Fibroblast of lung (primary cell): ENCODE measurements around the gene RCBTB1. TPM values are rescaled to one million over a fixed set of nuclear protein-coding genes. Genes with fewer than 3 reads are reported as not detected.

Experiments used
- DNase-seq, 2 donors: peaks; one replicate each; pipeline versions ENCODE4 v3.0.0 to v3.0.0-alpha.2; 2010; ENCODE audit warnings: low read depth in 2 of 2
- H2AFZ ChIP-seq: 2 replicates; pipeline ENCODE4 v1.5.1; 2012; ENCODE audit warnings: low read length, control low read depth, inconsistent platforms
- H3K27ac ChIP-seq: 2 replicates; pipeline ENCODE4 v1.5.1; 2011; ENCODE audit warnings: low read length, control low read depth; ENCODE audit not compliant: insufficient read depth
- H3K27me3 ChIP-seq: 2 replicates; pipeline ENCODE4 v1.5.1; 2011; ENCODE audit warnings: mild to moderate bottlenecking, low read length; ENCODE audit not compliant: control insufficient read depth, insufficient read depth
- H3K36me3 ChIP-seq: 2 replicates; pipeline ENCODE4 v1.5.1; 2011; ENCODE audit warnings: low read length; ENCODE audit not compliant: control insufficient read depth, insufficient read depth
- H3K4me1 ChIP-seq: 2 replicates; pipeline ENCODE4 v1.5.1; 2011; ENCODE audit warnings: low read length; ENCODE audit not compliant: control insufficient read depth, insufficient read depth; ENCODE audit errors: extremely low read depth
- H3K4me2 ChIP-seq: 2 replicates; pipeline ENCODE4 v1.5.1; 2011; ENCODE audit warnings: low read length, control low read depth; ENCODE audit not compliant: insufficient read depth; ENCODE audit errors: extremely low read depth
- H3K4me3 ChIP-seq, 4 experiments: fragments of 200-600 bp in 1 of 4; sonication (generic) in 1 of 4; replicated peaks in 1 of 4; 2 replicates each; pipeline ENCODE4 v1.5.1; 2011 to 2016; ENCODE audit warnings: low read length in 4 of 4, low read depth in 3 of 4, mild to moderate bottlenecking in 3 of 4, control low read depth in 2 of 4, inconsistent platforms in 1 of 4, mixed read lengths in 1 of 4; ENCODE audit not compliant: insufficient read depth in 1 of 4; ENCODE audit errors: control extremely low read depth in 1 of 4
- H3K79me2 ChIP-seq: 2 replicates; pipeline ENCODE4 v1.5.1; 2012; ENCODE audit warnings: mild to moderate bottlenecking, low read length, inconsistent platforms; ENCODE audit not compliant: control insufficient read depth, insufficient read depth
- H3K9ac ChIP-seq: 2 replicates; pipeline ENCODE4 v1.5.1; 2011; ENCODE audit warnings: mild to moderate bottlenecking, low read length, control low read depth; ENCODE audit not compliant: insufficient read depth
- H3K9me3 ChIP-seq: 2 replicates; pipeline ENCODE4 v1.5.1; 2012; ENCODE audit warnings: low read depth, low read length; ENCODE audit not compliant: control insufficient read depth, insufficient read depth
- H4K20me1 ChIP-seq: 2 replicates; pipeline ENCODE4 v1.5.1; 2011; ENCODE audit warnings: low read length; ENCODE audit not compliant: control insufficient read depth, insufficient read depth; ENCODE audit errors: extremely low read depth
- EZH2 ChIP-seq: IDR thresholded peaks from 2 replicates; pipeline ENCODE4 v1.5.1; 2012; ENCODE audit warnings: low read length, control low read depth, mild to moderate bottlenecking; ENCODE audit errors: missing control alignments
- polyA plus RNA-seq, 2 donors: library from polyadenylated mRNA; depleted of rRNA in 1 of 2; stranded (reverse) in 1 of 2; unstranded in 1 of 2; fragments of >200 nt; gene quantifications; 2 replicates each; pipeline ENCODE4 v1.2.1, GENCODE V29; 2011 to 2012; ENCODE audit warnings: missing spikeins in 1 of 2
- total RNA-seq: library from RNA; depleted of rRNA; stranded (reverse); fragments of >200 nt; gene quantifications from 2 replicates; pipeline ENCODE4 v1.2.1, GENCODE V29; 2014
- TF ChIP-seq, protein P1 (sequence below), 2 donors: IDR thresholded peaks in 1 of 2; conservative IDR thresholded peaks in 1 of 2; 1 replicate in 1 of 2; 2 replicates in 1 of 2; pipeline ENCODE4 v1.5.1; 2011 to 2012; ENCODE audit warnings: low read length in 2 of 2, control low read depth in 1 of 2, inconsistent platforms in 1 of 2, low read depth in 1 of 2, mild to moderate bottlenecking in 1 of 2

The RCBTB1 gene
- total and polyA plus RNA-seq, 2 donors (not counting 1 experiment from before 2014, with no cell fraction given): 22.7 to 42.6 TPM

DNA sequence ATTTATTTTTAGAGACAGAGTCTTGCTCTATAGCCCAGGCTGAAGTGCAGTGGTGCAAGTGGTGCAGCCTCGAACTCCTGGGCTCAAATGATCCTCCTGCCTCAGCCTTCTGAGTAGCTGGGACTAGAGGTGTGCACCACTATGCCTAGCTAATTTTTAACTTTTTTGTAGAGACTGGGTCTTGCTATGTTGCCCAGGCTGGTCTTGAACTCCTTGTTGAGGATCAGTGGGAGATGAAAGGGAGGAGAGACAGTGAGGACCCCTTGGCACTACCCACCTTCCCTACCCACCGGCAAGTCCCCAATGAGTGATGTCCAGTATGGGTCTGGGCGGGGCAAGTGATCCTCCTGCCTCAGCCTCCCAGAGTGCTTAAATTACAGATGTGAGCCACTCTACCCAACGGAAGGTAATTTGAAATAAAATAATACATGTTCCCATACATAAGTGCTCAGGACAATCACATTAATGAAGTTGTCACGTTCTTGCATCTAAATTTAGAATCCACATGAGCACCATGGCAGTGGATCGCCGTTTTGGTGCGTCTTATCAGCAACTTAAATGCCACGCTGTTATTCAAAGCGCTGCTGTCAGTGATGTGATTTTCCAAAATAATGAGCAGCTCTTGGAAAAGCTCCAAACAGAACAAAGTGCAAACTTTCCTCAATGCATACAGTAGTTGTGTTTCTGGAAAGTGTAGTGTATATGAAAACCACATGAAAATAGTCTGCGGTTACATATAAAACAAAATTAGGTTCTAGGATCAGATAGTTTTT is 37.0 kb upstream of the RCBTB1 start:
- Histone ChIP-seq H3K9me3 (no peaks in the 10 kb centered on the region), H3K27ac (no peak overlapping the region)

DNA sequence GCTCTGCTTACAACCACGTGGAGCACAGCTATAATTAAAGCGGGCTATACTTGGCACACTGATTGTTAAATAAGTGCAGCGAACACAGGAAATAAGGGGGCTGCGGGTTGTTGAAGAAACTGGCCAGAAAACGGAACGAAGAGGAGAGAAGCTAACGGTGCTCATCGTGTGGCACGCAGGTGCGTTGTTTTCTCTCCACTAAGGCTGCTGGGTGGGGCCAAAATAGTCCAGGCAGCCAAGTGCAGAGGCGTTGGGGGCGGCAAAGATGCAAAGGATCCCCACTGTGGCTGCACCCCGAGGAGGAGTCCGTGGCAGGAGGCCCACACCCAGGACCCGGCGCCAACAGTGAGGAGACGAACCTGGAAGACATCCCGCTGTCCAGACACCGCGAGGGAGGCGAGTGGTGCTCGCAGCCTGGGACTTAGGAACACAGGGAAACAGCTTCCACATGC is 34.8 kb upstream of the RCBTB1 start:
- DNase-seq: no peak
- no peaks in the 10 kb centered on the region for H3K36me3 ChIP-seq
- no peaks in the 10 kb centered on the region for H4K20me1 ChIP-seq
- H3K4me3 ChIP-seq: peak overlapping the region in 1 of 4 experiments; percentile 8
- H3K4me2 ChIP-seq: peak overlapping the region; percentile 32
- no peaks in the 10 kb centered on the region for H3K9me3 ChIP-seq
- TF ChIP-seq, protein P1, sequence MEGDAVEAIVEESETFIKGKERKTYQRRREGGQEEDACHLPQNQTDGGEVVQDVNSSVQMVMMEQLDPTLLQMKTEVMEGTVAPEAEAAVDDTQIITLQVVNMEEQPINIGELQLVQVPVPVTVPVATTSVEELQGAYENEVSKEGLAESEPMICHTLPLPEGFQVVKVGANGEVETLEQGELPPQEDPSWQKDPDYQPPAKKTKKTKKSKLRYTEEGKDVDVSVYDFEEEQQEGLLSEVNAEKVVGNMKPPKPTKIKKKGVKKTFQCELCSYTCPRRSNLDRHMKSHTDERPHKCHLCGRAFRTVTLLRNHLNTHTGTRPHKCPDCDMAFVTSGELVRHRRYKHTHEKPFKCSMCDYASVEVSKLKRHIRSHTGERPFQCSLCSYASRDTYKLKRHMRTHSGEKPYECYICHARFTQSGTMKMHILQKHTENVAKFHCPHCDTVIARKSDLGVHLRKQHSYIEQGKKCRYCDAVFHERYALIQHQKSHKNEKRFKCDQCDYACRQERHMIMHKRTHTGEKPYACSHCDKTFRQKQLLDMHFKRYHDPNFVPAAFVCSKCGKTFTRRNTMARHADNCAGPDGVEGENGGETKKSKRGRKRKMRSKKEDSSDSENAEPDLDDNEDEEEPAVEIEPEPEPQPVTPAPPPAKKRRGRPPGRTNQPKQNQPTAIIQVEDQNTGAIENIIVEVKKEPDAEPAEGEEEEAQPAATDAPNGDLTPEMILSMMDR (conservative IDR thresholded peaks at IDR 0.05 in 1 of 2, IDR thresholded peaks at IDR 0.05 in 1 of 2; ENCODE audit: low read depth in 1 of 2, low read length in 2 of 2): no peak
- TF ChIP-seq EZH2: no peak
- no peaks in the 10 kb centered on the region for H3K27me3 ChIP-seq
- H2AFZ ChIP-seq: peak overlapping the region; percentile 1
- H3K4me1 ChIP-seq: no peaks in the 10 kb centered on the region
- no peaks in the 10 kb centered on the region for H3K79me2 ChIP-seq
- no peak overlapping the region for H3K27ac ChIP-seq
- H3K9ac ChIP-seq: no peak overlapping the region

More for the DNA sequence above, 37.0 kb upstream of the RCBTB1 start:
- Histone ChIP-seq H4K20me1 (no peaks in the 10 kb centered on the region), H3K36me3 (no peaks in the 10 kb centered on the region), H3K4me1 (no peaks in the 10 kb centered on the region), H3K9ac (no peak overlapping the region), H3K4me2 (peak overlapping the region; percentile 15), H3K27me3 (no peaks in the 10 kb centered on the region), H3K4me3 (no peak overlapping the region), H2AFZ (no peak overlapping the region), H3K79me2 (no peaks in the 10 kb centered on the region)
- DNase-seq: peak in 1 of 2 donors; percentile 38
- TF ChIP-seq, protein P1 (conservative IDR thresholded peaks at IDR 0.05 in 1 of 2, IDR thresholded peaks at IDR 0.05 in 1 of 2; ENCODE audit: low read depth in 1 of 2, low read length in 2 of 2): no peak
- TF ChIP-seq EZH2: no peak

DNA sequence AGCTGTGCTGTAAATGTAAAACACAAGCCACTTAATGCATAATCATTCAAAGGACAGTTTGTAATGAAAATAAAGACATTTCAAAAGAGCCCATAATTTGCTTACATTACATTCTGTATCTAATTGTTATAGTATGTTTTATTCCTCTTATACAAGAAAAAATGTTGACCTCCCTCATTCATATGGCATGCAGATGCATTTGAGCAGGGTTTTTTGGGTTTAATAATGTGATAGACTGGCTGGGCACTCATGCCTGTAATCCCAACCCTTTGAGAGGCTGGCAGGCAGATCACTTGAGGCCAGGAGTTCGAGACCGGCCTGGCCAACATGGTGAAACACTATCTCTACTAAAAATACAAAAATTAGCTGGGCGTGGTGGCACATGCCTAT is 31.3 kb upstream of the RCBTB1 start:
- DNase-seq: peak in 1 of 2 donors; percentile 22
- Histone ChIP-seq H2AFZ (peak overlapping the region; percentile 20), H3K9ac (no peak overlapping the region)

More for the DNA sequence above, 31.3 kb upstream of the RCBTB1 start:
- H3K4me1 ChIP-seq: no peaks in the 10 kb centered on the region
- H3K9me3 ChIP-seq: no peaks in the 10 kb centered on the region
- H3K27ac ChIP-seq: no peak overlapping the region
- TF ChIP-seq, protein P1 (conservative IDR thresholded peaks at IDR 0.05 in 1 of 2, IDR thresholded peaks at IDR 0.05 in 1 of 2; ENCODE audit: low read depth in 1 of 2, low read length in 2 of 2): no peak
- no peak for TF ChIP-seq EZH2
- no peaks in the 10 kb centered on the region for H3K79me2 ChIP-seq
- H3K4me3 ChIP-seq: no peak overlapping the region
- no peaks in the 10 kb centered on the region for H3K27me3 ChIP-seq
- H3K4me2 ChIP-seq: no peak overlapping the region
- no peaks in the 10 kb centered on the region for H3K36me3 ChIP-seq
- H4K20me1 ChIP-seq: no peaks in the 10 kb centered on the region
